ENCODE results near the gene TMEM139.
"Not testable (repeated sequence)": the region's sequence is repeated elsewhere in the genome, so short reads cannot be mapped to it uniquely, and the experiment has no call there.

TMEM139 gene

DNA sequence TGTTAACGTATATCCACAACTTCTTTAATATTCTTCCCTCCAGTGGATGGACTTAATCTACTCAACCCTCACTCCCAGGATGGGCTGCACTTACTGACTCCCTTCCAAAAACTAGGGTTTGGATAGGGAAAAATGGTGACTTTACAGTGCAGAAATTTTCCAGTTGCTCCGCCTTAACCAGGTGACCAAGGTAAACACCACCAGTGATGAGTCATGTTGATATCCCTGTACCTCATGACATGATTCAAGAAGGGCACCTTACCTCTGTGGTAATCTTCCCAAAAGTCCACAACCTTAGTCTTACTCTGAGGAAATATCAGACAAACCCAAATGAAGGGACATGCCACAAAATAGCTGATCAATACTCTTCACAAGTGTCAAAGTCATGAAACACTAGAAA is 25.0 kb upstream of the TMEM139 start:
- no peak for DNase-seq (ENCODE audit: low read depth in 2 of 2)

DNA sequence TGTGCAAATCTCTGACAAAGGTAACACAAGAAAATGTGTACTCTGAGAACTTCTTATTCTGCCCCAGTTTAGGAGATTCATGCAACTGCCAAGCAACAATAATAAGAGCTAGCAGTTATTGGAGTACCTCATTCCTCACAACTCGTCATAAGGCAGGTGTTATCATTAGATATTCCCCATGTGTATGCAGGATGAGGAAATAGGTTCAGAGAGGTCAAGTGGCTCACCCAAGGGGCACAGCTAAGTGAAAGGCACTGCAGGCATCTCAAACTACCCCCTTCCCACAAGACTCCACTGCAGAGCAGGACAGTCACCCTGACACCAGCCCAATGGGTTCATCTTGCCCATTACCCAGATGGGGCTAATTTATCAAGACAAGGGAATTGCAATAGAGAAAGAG is 22.9 kb upstream of the TMEM139 start:
- DNase-seq (ENCODE audit: low read depth in 2 of 2) = no peak

DNA sequence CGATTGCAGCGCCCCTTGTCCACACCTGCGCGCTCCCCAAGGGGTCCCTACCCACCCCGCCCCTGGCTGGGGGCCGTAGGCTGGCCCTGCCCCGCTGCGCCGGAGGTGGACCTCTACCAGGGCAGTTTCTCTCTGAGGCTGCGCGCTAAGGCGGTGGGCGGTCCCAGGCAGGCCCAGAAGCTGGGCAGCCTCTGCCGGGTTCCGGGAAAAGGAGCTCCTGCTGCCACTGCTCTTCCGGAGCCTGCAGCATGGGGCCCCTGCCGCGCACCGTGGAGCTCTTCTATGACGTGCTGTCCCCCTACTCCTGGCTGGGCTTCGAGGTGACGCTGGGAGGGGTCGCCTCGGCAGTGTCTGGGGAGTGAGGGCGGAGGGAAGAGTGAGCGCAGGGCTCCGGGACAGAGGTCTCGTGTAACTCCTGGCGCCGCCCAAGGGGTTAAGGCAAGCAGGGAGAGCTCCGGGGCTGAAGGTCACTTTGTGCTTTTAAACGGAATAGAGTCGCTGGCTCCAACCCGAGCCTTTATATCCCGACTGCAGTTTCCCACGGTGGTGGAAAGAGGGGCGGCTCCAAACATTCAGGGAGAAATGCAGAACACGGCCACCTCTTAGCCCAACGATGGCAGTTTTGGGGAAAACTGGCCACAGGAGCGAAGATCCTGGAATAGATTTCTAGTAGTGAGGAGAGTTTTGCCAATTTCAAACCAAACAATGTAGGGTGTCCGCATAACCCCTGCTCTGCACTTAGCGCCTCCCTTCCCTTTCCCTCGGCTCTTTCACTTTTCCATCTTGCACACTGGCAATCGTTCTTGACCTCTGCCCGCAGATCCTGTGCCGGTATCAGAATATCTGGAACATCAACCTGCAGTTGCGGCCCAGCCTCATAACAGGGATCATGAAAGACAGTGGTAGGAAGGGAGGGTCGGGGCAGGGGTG is 21.2 kb upstream of the TMEM139 start, which contains the start of gene GSTK1:
GSTK1 (plus strand) TSS at position 176 of the 930 bp plus-strand sequence; CDS start at position 249, 73 bp downstream.
- DNase-seq (ENCODE audit: low read depth in 2 of 2) = peak; percentile 72 to 78

GRCh38 chr7:143264196-143264568 is 20.6 kb upstream of the TMEM139 start:
- not testable (repeated sequence) for DNase-seq (ENCODE audit: low read depth in 2 of 2)

GRCh38 chr7:143265017-143265693 is 19.6 kb upstream of the TMEM139 start:
- DNase-seq (ENCODE audit: low read depth in 2 of 2) = no peak

DNA sequence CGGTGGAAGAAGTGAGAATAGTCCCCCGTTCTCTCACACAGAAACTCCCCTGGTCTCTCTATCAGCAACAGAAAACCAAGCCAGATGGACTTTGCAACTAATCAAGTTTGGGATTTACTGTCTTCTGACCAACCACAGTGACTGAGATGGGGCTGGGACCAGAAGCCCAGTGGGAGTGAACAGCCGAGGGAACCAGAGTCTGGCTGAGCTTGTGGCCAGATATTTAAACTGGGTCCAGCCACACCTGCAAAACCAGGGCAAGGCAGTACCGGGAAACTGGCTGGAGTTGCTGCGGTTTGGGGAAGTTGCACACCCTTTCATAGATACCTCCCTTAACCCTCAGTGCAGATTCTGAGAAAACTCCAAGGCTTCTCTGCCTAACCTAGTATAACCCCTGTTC is 15.5 kb upstream of the TMEM139 start:
- DNase-seq (ENCODE audit: low read depth in 2 of 2) = no peak

DNA sequence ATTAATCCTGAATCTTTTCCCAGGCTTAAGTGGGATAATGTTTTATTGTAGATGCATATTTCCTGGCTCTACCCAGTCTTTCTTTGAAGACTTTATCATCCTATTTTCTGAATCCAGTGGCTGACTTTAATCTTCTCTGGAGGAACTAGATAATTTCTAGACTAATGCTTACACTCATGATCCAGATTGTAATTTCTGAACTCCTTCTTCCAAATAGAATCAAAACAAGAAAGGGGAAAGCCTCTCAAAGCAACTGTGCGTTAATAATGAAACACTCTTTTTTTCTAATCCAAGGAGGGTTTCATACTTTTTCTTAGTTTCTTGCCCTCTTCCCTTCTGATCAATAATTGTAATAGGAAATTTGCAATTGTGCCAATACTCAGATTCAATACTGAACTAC is 13.5 kb upstream of the TMEM139 start:
- DNase-seq (ENCODE audit: low read depth in 2 of 2) = no peak

GRCh38 chr7:143272871-143273270 is 11.9 kb upstream of the TMEM139 start:
- no peak for DNase-seq (ENCODE audit: low read depth in 2 of 2)

- no peak for DNase-seq (ENCODE audit: low read depth in 2 of 2)
Measured at GRCh38 chr7:143279186-143280098, 5.3 kb upstream of the TMEM139 start.

- DNase-seq (ENCODE audit: low read depth in 2 of 2) = no peak
Measured at GRCh38 chr7:143280160-143280559, 4.6 kb upstream of the TMEM139 start.

DNA sequence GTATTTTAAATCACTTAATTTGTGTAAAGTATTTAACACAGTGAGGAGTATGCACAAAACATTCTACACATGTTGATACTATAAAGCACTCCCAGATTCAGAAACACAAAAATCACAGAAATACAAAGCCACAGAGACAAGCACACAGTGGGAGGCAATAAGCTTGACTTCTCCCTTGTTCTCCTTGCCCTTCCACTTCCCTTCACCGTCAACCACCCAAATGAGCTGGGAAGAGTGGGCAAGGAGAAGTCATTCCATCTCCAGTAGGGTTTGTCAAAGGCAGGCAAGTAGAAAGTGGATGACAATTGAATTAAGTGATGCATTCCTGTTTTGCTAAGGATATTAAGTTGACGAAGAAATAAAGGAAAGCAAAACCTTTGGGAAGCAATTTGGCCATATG is 4.2 kb upstream of the TMEM139 start:
- no peak for DNase-seq (ENCODE audit: low read depth in 2 of 2)

DNA sequence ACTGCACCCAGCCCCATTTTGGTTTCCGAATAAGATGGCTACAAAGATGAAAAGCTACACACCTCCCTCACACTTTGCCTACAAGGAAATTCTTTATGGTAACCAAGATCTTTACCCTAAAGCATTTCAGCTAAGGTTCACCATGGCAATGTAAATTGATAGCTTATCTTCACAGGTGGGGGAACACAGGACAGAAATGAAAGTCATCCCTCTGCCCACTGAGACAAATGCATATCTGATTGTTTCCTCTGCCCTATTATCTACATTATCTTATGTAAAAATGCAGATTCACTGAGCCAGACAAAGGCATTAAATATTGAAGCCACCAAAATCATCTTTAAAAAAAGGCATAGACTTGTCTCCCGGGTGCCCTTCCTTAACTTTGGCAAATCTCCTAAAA is 3.2 kb upstream of the TMEM139 start:
- DNase-seq (ENCODE audit: low read depth in 2 of 2) = no peak

DNA sequence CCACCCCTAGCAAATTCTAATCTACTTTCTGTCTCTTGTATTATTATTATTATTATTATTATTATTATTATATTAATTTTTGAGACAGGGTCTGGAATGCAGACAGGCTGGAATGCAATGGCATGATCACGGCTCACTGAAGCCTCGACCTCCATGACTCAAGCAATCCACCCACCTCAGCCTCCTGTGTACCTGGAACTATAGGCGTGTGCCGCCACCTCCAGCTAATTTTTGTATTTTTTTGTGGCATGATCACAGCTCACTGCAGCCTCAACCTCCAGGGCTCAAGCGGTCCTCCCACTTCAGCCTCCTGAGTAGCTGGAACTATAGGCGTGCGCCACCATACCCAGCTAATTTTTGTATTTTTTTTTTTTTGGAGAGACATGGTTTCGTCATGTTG is 2.6 kb upstream of the TMEM139 start:
- DNase-seq (ENCODE audit: low read depth in 2 of 2) = no peak

- DNase-seq (ENCODE audit: low read depth in 2 of 2) = no peak
Measured at GRCh38 chr7:143283381-143283780, 1.4 kb upstream of the TMEM139 start.

GRCh38 chr7:143285470-143285778 is 666 bp downstream of the TMEM139 start:
- no peak for DNase-seq (ENCODE audit: low read depth in 2 of 2)

DNA sequence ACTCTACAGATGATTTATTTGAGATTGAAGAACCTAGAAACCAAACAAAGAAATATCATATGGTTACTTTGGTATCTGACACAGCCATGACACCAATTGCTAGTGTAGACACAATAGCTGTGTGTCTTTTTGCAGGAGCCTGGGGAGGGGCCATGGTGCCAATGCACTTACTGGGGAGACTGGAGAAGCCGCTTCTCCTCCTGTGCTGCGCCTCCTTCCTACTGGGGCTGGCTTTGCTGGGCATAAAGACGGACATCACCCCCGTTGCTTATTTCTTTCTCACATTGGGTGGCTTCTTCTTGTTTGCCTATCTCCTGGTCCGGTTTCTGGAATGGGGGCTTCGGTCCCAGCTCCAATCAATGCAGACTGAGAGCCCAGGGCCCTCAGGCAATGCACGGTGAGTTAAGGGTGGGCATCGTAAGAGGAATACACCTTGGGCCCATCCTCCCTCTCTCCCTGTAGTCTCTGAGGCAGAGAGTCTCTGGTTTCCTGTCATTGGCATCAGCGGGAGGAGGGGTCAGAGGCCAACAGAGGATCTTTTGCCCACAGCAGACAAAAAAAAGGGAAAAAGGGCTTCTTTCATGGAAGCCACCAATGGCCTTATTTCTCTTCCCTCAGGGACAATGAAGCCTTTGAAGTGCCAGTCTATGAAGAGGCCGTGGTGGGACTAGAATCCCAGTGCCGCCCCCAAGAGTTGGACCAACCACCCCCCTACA is 1.2 kb downstream of the TMEM139 start:
- no peak for DNase-seq (ENCODE audit: low read depth in 2 of 2)

DNA sequence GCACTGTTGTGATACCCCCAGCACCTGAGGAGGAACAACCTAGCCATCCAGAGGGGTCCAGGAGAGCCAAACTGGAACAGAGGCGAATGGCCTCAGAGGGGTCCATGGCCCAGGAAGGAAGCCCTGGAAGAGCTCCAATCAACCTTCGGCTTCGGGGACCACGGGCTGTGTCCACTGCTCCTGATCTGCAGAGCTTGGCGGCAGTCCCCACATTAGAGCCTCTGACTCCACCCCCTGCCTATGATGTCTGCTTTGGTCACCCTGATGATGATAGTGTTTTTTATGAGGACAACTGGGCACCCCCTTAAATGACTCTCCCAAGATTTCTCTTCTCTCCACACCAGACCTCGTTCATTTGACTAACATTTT is 1.7 kb downstream of the TMEM139 start:
- no peak for DNase-seq (ENCODE audit: low read depth in 2 of 2)

DNA sequence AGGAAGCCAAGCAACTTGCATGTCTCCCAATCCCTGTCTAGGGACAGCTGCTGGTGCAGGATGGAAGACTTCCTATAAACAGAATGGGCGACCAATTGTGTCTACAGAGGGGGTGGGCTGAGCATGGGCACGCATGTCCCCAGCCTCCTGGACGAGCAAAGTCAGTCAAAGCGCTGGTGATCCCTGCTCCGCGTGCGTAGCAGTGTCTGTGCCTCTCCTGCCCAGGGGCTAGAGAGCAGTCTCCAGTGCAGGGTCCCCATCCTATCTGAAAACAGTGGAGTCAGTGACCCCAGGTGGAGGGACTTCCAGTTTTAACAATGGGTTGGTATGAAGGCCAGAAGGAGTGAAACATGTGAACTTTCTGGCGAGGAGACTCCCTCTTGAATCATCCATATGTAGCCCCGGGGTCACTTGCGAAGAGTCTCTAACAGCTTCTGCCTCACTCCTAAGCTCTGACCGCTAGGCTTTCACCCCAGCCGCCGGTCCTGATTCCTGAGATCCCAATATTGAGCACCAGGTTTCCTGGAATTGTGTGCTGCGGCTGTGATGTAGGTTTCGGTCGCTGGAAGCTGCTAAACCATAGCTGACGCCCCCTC is 2.7 kb downstream of the TMEM139 start:
- no peak for DNase-seq (ENCODE audit: low read depth in 2 of 2)

DNA sequence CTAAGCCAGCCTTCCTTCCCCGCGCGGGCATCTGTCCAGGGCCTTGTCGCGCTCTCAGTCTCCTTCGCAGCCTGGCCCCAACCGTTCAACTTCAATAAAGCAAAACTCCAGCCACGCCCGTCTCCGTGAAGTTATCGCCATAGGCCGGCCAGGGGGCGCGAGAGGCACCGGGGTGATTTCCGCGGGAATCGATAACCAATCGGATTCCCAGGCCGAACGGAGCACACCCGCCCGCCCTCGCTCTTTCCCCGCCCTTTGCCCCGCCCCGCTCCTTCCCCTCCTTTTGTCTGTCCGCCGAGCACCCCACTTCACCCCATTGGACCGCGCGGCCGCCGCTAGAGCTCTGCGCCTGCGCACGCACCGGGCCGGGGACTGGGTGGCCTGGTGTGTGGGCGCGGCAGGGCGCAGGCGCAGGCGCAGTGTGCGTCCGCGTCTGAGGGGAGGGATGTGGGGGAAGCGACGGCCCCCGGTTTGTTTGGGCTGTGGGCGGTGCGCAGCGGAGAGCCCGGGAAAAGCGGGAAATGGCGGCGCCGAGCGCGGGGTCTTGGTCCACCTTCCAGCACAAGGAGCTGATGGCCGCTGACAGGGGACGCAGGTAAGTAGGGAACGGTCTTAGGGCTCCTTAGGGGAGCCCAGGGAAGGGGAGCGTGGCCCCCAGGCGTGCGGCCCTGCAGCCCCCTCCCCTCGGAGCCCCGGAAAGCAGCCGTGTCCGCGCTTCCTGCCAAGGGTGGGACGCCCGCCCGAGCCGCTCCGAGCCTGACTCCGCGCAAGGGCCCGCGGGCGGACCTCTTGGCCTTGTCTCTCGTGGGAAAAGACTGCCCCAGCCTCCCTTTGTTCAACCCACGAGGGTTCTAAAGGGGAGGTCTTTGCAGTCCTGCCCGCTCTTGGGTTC is 3.4 kb downstream of the TMEM139 start, which contains the start of gene CASP2:
CASP2 (plus strand) TSS at position 417 of the 892 bp plus-strand sequence; CDS start at position 522, 105 bp downstream.
- peak; percentile 97 to 99 for DNase-seq (ENCODE audit: low read depth in 2 of 2)

DNA sequence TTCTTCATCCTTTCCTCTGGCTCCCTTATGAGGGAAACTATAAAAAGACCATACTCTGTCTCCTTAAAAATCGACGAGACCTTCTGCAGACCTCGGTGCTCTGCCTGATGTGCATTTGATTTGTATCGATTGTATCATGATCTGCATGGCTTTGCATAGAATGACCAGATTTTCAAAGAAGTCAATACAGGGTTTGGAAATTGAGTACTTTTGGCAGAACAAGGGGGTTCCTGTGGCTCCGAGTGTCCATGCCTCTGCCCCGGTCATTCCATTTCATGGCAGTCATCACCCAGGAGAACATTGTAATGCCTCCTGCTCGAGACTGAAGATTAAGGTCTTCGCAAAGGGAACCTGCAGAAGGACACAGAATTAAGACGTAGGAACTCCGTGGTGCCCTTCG is 4.1 kb downstream of the TMEM139 start:
- no peak for DNase-seq (ENCODE audit: low read depth in 2 of 2)

Measured in stimulated activated CD4-positive, alpha-beta T cell treated with anti-CD3 and anti-CD28 coated beads, Interleukin-12 subunit alpha, Interleukin-12 subunit beta, amount 100 ng/mL, for 24 hours (primary cell).